Lower leg skin (tissue), 4 donors: ENCODE measurements around the gene NTN4. TPM values are rescaled to one million over a fixed set of nuclear protein-coding genes. Genes with fewer than 3 reads are reported as not detected.
"Not testable (repeated sequence)": the region's sequence is repeated elsewhere in the genome, so short reads cannot be mapped to it uniquely, and the experiment has no call there.

Source experiments
- DNase-seq, 2 donors: peaks; one replicate each; pipeline ENCODE4 v3.0.0-alpha.2; 2019; ENCODE audit warnings: low spot score in 2 of 2
- H3K4me3 ChIP-seq: fragments of 200-600 bp; sonication (generic); 2 replicates; pipeline ENCODE4 v1.5.1; 2017; ENCODE audit warnings: mild to moderate bottlenecking, low read depth; ENCODE audit not compliant: poor library complexity, severe bottlenecking
- CTCF ChIP-seq, 3 donors: fragments of 450-650 bp; IDR thresholded peaks; one replicate each; pipeline ENCODE4 v1.5.1; 2016; ENCODE audit warnings: antibody characterized with exemption in 3 of 3, mild to moderate bottlenecking in 3 of 3, moderate library complexity in 2 of 3
- POLR2A ChIP-seq, 2 donors: fragments of 450-650 bp; IDR thresholded peaks; one replicate each; pipeline ENCODE4 v1.6.1; 2016 to 2017; ENCODE audit warnings: antibody characterized with exemption in 2 of 2, mild to moderate bottlenecking in 1 of 2, moderate library complexity in 1 of 2
- WGBS, 2 donors: methylation state at CpG; one replicate each; pipeline ENCODE4 v1.1.5; 2018; 5-methylcytosine and 5-hydroxymethylcytosine counted together
- intact Hi-C: fragments of 100-400 bp; cut with DNase I; formaldehyde crosslinking; loops from one replicate; pipeline ENCODE4 v1.15.0; 2023; ENCODE audit warnings: low total_unique reads
- total RNA-seq, 4 donors: library from RNA; depleted of rRNA; stranded (reverse); fragments of >200 nt; gene quantifications; one replicate each; pipeline ENCODE4 v1.1.0, GENCODE V29; 2016

Gene NTN4
- total RNA-seq, 4 donors from 2014 or later, result 11.0 to 30.6 (median 16.8) TPM

GRCh38 chr12:95681210-95681765 lies 109.3 kb downstream of the NTN4 start:
- WGBS, 2 donors, result 76 to 77% methylated on average over 4 of the region's 4 CpGs
- intact Hi-C loops, result no loop called here
- TF ChIP-seq POLR2A (IDR thresholded peaks at IDR 0.05), result no peak
- TF ChIP-seq CTCF (IDR thresholded peaks at IDR 0.05), result no peak
- H3K4me3 ChIP-seq, result no peak overlapping the region
- no peak for DNase-seq

GRCh38 chr12:95678684-95679083 lies 111.9 kb downstream of the NTN4 start:
- no peak overlapping the region for H3K4me3 ChIP-seq
- intact Hi-C loops, result no loop called here
- no peak for DNase-seq
- TF ChIP-seq CTCF (IDR thresholded peaks at IDR 0.05) (no peak), POLR2A (IDR thresholded peaks at IDR 0.05) (no peak)
- WGBS, 2 donors, result 88 to 93% methylated on average over 1 of the region's 1 CpG

GRCh38 chr12:95677782-95678181 lies 112.8 kb downstream of the NTN4 start:
- intact Hi-C loops, DNase-seq, H3K4me3 ChIP-seq: not testable (repeated sequence)
- 94 to 99% methylated on average over 3 of the region's 3 CpGs for WGBS, 2 donors

GRCh38 chr12:95674631-95675030 lies 115.9 kb downstream of the NTN4 start:
- no peak for DNase-seq
- TF ChIP-seq POLR2A (IDR thresholded peaks at IDR 0.05) (no peak), CTCF (IDR thresholded peaks at IDR 0.05) (no peak)
- no peak overlapping the region for H3K4me3 ChIP-seq
- intact Hi-C loops, result no loop called here
- WGBS, 2 donors, result 35 to 39% methylated on average over 1 of the region's 1 CpG

- intact Hi-C loops, result no loop called here
- no peak for TF ChIP-seq POLR2A (IDR thresholded peaks at IDR 0.05)
- no peak for TF ChIP-seq CTCF (IDR thresholded peaks at IDR 0.05)
- no peak for DNase-seq
- H3K4me3 ChIP-seq, result no peak overlapping the region
These were observed 116.4 kb downstream of the NTN4 start for GRCh38 chr12:95674163-95674562.

- H3K4me3 ChIP-seq, result no peak overlapping the region
- 91 to 96% methylated on average over 2 of the region's 2 CpGs for WGBS, 2 donors
- intact Hi-C loops, result no loop called here
- TF ChIP-seq POLR2A (IDR thresholded peaks at IDR 0.05), result no peak
- TF ChIP-seq CTCF (IDR thresholded peaks at IDR 0.05), result no peak
- no peak for DNase-seq
These were observed 117.0 kb downstream of the NTN4 start for GRCh38 chr12:95673576-95673975.
